GM23338 (cell line): Measurements from ENCODE around the gene AGRN. TPM values are rescaled to one million over a fixed set of nuclear protein-coding genes. Genes with fewer than 3 reads are reported as not detected.
"Not testable (repeated sequence)": the region's sequence is repeated elsewhere in the genome, so short reads cannot be mapped to it uniquely, and the experiment has no call there.

ENCODE experiments used
- ATAC-seq: fragments of 200-7000 bp; cut with Tn5 transposase; 3 replicates; pipeline ENCODE4 v1.9.1; 2020
- DNase-seq: peaks from one replicate; pipeline ENCODE4 v3.0.0-alpha.2; 2015; ENCODE audit warnings: low spot score
- H2AFZ ChIP-seq: fragments of 200-600 bp; sonication (generic); 2 replicates; pipeline ENCODE4 v1.8.0; 2016; ENCODE audit warnings: antibody characterized with exemption, mild to moderate bottlenecking, moderate library complexity
- H3F3A ChIP-seq: fragments of 200-600 bp; sonication (generic); replicated peaks from 2 replicates; pipeline ENCODE4 v1.8.0; 2017; ENCODE audit warnings: antibody characterized with exemption, mixed run types, low read depth
- H3K27ac ChIP-seq: fragments of 200-600 bp; sonication (generic); 2 replicates; pipeline ENCODE4 v1.6.1; 2016; ENCODE audit warnings: low read depth
- H3K27me3 ChIP-seq: fragments of 200-600 bp; sonication (generic); 2 replicates; pipeline ENCODE4 v1.8.0; 2016; ENCODE audit warnings: mild to moderate bottlenecking, mixed run types, moderate library complexity; ENCODE audit not compliant: insufficient read depth
- H3K36me3 ChIP-seq: fragments of 200-600 bp; sonication (generic); 2 replicates; pipeline ENCODE4 v1.8.0; 2016; ENCODE audit warnings: mild to moderate bottlenecking; ENCODE audit not compliant: insufficient read depth
- H3K4me1 ChIP-seq: fragments of 200-600 bp; sonication (generic); 2 replicates; pipeline ENCODE4 v1.8.0; 2016; ENCODE audit warnings: mild to moderate bottlenecking, moderate library complexity; ENCODE audit not compliant: insufficient read depth
- H3K4me2 ChIP-seq: fragments of 200-600 bp; sonication (generic); 2 replicates; pipeline ENCODE4 v1.7.1; 2017; ENCODE audit warnings: mixed run types
- H3K4me3 ChIP-seq: fragments of 200-600 bp; sonication (generic); 2 replicates; pipeline ENCODE4 v1.6.1; 2016; ENCODE audit warnings: mixed run types
- H3K79me2 ChIP-seq: fragments of 200-600 bp; sonication (generic); replicated peaks from 2 replicates; pipeline ENCODE4 v1.8.0; 2017; ENCODE audit warnings: mild to moderate bottlenecking; ENCODE audit not compliant: insufficient read depth
- H3K9me2 ChIP-seq: fragments of 200-600 bp; sonication (generic); 2 replicates; pipeline ENCODE4 v1.8.0; 2017; ENCODE audit not compliant: insufficient read depth
- H4K20me1 ChIP-seq: fragments of 200-600 bp; sonication (generic); replicated peaks from 2 replicates; pipeline ENCODE4 v1.8.0; 2017; ENCODE audit warnings: mild to moderate bottlenecking; ENCODE audit not compliant: insufficient read depth
- H3K27ac Mint-ChIP-seq: 2 replicates; pipeline ENCODE4 v1.8.0; 2020; ENCODE audit warnings: inconsistent platforms, mild to moderate bottlenecking, moderate library complexity, mixed read lengths
- H3K27me3 Mint-ChIP-seq: 3 replicates; pipeline ENCODE4 v1.8.0; 2022; ENCODE audit warnings: low read depth, mild to moderate bottlenecking, moderate library complexity, mixed read lengths, inconsistent platforms; ENCODE audit not compliant: insufficient read depth, poor library complexity
- H3K36me3 Mint-ChIP-seq: 3 replicates; pipeline ENCODE4 v1.8.0; 2021; ENCODE audit warnings: low read depth, mild to moderate bottlenecking, inconsistent platforms, moderate library complexity, mixed read lengths
- H3K4me1 Mint-ChIP-seq: 3 replicates; pipeline ENCODE4 v1.8.0; 2020; ENCODE audit warnings: mild to moderate bottlenecking, inconsistent platforms, mixed read lengths
- H3K4me3 Mint-ChIP-seq: 3 replicates; pipeline ENCODE4 v1.8.0; 2021; ENCODE audit warnings: moderate library complexity, mild to moderate bottlenecking, inconsistent platforms, mixed read lengths
- H3K9me3 Mint-ChIP-seq: 3 replicates; pipeline ENCODE4 v1.8.0; 2020; ENCODE audit warnings: moderate library complexity, mild to moderate bottlenecking, inconsistent platforms, mixed read lengths
- POLR2AphosphoS5 ChIP-seq: IDR thresholded peaks from 2 replicates; pipeline ENCODE4 v1.6.1; 2016; ENCODE audit warnings: antibody characterized with exemption, low read depth
- ZNF331 ChIP-seq: fragments of 250-450 bp; sonication (Bioruptor Pico); IDR thresholded peaks from 2 replicates; pipeline ENCODE4 v1.5.0; 2020; ENCODE audit warnings: low read depth, mild to moderate bottlenecking, moderate library complexity
- polyA plus RNA-seq: library from polyadenylated mRNA; unstranded; fragments of >200 nt; fragmentation: Nextera tagmentation; extraction: Ambion mirVana; gene quantifications from 2 replicates; pipeline ENCODE4 v1.2.1, GENCODE V29; 2016
- small RNA-seq: library from RNA; depleted of rRNA; stranded (forward); fragments of <200 nt; gene quantifications from one replicate; pipeline ENCODE3, GENCODE V24; 2014; ENCODE audit warnings: low replicate concordance
- total RNA-seq: library from RNA; depleted of rRNA; stranded (reverse); fragments of >200 nt; shearing (Covaris generic); gene quantifications from 2 replicates; pipeline ENCODE4 v1.2.3, GENCODE V29; 2014; rRNA removed
- TF ChIP-seq, protein P1 (sequence below), 2 experiments: fragments of 200-600 bp in 1 of 2; sonication (generic) in 1 of 2; conservative IDR thresholded peaks; 2 replicates each; pipeline versions ENCODE4 v1.5.1 to v1.6.1; 2016 to 2017; ENCODE audit warnings: antibody characterized with exemption in 2 of 2, low read depth in 2 of 2, mild to moderate bottlenecking in 2 of 2, moderate library complexity in 1 of 2

AGRN gene
- total and polyA plus RNA-seq, 2 experiments from 2014 or later: 12.3 to 185 TPM

DNA sequence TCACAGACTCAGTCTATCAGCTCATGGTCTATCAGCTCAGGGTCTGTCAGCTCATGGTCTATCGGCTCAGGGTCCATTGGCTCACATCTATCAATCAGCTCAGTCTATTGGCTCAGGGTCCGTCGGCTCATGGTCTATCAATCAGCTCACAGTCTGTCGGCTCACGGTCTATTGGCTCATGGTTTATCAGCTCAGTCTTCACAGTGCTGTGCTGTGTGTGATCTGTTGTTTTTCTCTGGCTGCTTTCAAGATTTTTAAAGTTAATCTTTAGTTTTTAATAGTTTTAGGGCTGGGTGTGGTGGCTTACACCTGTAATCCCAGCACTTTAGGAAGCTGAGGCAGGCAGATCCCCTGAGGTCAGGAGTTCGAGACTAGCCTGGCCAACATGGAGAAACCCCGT lies 81.6 kb downstream of the AGRN start (continued):
- TF ChIP-seq, protein P1, sequence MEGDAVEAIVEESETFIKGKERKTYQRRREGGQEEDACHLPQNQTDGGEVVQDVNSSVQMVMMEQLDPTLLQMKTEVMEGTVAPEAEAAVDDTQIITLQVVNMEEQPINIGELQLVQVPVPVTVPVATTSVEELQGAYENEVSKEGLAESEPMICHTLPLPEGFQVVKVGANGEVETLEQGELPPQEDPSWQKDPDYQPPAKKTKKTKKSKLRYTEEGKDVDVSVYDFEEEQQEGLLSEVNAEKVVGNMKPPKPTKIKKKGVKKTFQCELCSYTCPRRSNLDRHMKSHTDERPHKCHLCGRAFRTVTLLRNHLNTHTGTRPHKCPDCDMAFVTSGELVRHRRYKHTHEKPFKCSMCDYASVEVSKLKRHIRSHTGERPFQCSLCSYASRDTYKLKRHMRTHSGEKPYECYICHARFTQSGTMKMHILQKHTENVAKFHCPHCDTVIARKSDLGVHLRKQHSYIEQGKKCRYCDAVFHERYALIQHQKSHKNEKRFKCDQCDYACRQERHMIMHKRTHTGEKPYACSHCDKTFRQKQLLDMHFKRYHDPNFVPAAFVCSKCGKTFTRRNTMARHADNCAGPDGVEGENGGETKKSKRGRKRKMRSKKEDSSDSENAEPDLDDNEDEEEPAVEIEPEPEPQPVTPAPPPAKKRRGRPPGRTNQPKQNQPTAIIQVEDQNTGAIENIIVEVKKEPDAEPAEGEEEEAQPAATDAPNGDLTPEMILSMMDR (conservative IDR thresholded peaks at IDR 0.05; ENCODE audit: low read depth in 2 of 2): no peak
- TF ChIP-seq POLR2AphosphoS5 (no peak), ZNF331 (CRISPR knock-in tag) (no peak)

DNA sequence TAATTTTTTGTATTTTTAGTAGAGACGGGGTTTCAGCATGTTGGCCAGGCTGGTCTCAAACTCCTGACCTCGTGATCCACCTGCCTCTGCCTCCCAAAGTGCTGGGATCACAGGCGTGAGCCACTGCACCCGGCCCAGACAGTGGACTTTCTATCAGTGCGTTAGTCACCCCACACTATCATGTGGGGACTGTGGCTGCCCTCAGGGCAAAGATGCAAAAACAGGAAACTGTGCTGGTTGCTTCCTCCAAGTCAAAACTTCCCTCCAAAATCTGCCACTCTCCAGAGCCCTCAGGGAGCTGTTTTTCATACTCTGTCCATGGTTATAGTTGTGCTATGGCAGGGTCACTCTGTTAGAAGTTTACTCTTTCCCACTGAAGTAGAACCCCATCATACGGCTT lies 84.2 kb downstream of the AGRN start:
- Mint-ChIP-seq H3K36me3 (peaks cover 53% of the 10 kb centered on the region), H3K9me3 (peaks cover 50% of the 10 kb centered on the region)
- not testable (repeated sequence) for H3K36me3 ChIP-seq, H3K4me2 ChIP-seq, H3K79me2 ChIP-seq, H3K4me1 ChIP-seq, ATAC-seq, H3F3A ChIP-seq, H3K27me3 Mint-ChIP-seq, H3K27ac Mint-ChIP-seq, H3K4me3 ChIP-seq, DNase-seq, H3K9me2 ChIP-seq, H4K20me1 ChIP-seq, H3K4me1 Mint-ChIP-seq, H3K27ac ChIP-seq, H3K27me3 ChIP-seq, H2AFZ ChIP-seq, H3K4me3 Mint-ChIP-seq

Small RNA genes within 50 kb of the gene (small RNA-seq; reads per million reads assigned to genes)
- gene AL645608.3: not detected

Other genes with a start within 250 kb of the AGRN start
- gene SAMD11, start 96.2 kb upstream of the AGRN start, total RNA-seq: 0.14 and 0.19 TPM in 2 replicates
- 0.40 and 0.47 TPM in 2 replicates for gene SAMD11, start 96.2 kb upstream of the AGRN start, polyA plus RNA-seq
- gene NOC2L, start 60.9 kb upstream of the AGRN start, total RNA-seq: 123 and 125 TPM in 2 replicates
- gene NOC2L, start 60.9 kb upstream of the AGRN start, polyA plus RNA-seq: 79.3 and 89.0 TPM in 2 replicates
- 27.8 and 37.1 TPM in 2 replicates for gene KLHL17, start 59.5 kb upstream of the AGRN start, total RNA-seq
- gene KLHL17, start 59.5 kb upstream of the AGRN start, polyA plus RNA-seq: 16.5 and 17.8 TPM in 2 replicates
- gene PLEKHN1, start 53.6 kb upstream of the AGRN start, total RNA-seq: 2.2 and 3.3 TPM in 2 replicates
- gene PLEKHN1, start 53.6 kb upstream of the AGRN start, polyA plus RNA-seq: 0.94 and 1.4 TPM in 2 replicates
- gene PERM1, start 38.0 kb upstream of the AGRN start, total RNA-seq: not detected in 2 replicates
- gene PERM1, start 38.0 kb upstream of the AGRN start, polyA plus RNA-seq: 0.66 and 1.1 TPM in 2 replicates
- gene HES4, start 20.0 kb upstream of the AGRN start, total RNA-seq: 2.3 and 4.8 TPM in 2 replicates
- gene HES4, start 20.0 kb upstream of the AGRN start, polyA plus RNA-seq: 6.7 and 7.9 TPM in 2 replicates
- 52.9 and 65.3 TPM in 2 replicates for gene ISG15, start 6.6 kb upstream of the AGRN start, total RNA-seq
- 101 and 113 TPM in 2 replicates for gene ISG15, start 6.6 kb upstream of the AGRN start, polyA plus RNA-seq
- gene RNF223, start 54.2 kb downstream of the AGRN start, total RNA-seq: not detected in 2 replicates
- not detected in 2 replicates for gene RNF223, start 54.2 kb downstream of the AGRN start, polyA plus RNA-seq
- 21.3 and 21.5 TPM in 2 replicates for gene C1orf159, start 96.0 kb downstream of the AGRN start, total RNA-seq
- gene C1orf159, start 96.0 kb downstream of the AGRN start, polyA plus RNA-seq: 9.6 and 9.9 TPM in 2 replicates
- 0.45 TPM in 1 of 2 replicates, not detected in the other for gene TTLL10, start 153.8 kb downstream of the AGRN start, total RNA-seq
- not detected in 2 replicates for gene TTLL10, start 153.8 kb downstream of the AGRN start, polyA plus RNA-seq
- gene TNFRSF18, start 186.5 kb downstream of the AGRN start, total RNA-seq: 0.58 and 1.5 TPM in 2 replicates
- 0.56 and 1.1 TPM in 2 replicates for gene TNFRSF18, start 186.5 kb downstream of the AGRN start, polyA plus RNA-seq
- gene TNFRSF4, start 194.0 kb downstream of the AGRN start, total RNA-seq: not detected in 2 replicates
- gene TNFRSF4, start 194.0 kb downstream of the AGRN start, polyA plus RNA-seq: not detected in 2 replicates
- 51.6 and 62.6 TPM in 2 replicates for gene SDF4, start 211.9 kb downstream of the AGRN start, total RNA-seq
- gene SDF4, start 211.9 kb downstream of the AGRN start, polyA plus RNA-seq: 45.0 and 49.2 TPM in 2 replicates
- gene B3GALT6, start 212.1 kb downstream of the AGRN start, total RNA-seq: 26.5 and 33.5 TPM in 2 replicates
- 5.5 and 9.3 TPM in 2 replicates for gene B3GALT6, start 212.1 kb downstream of the AGRN start, polyA plus RNA-seq
- gene C1QTNF12, start 226.6 kb downstream of the AGRN start, total RNA-seq: 3.0 and 4.1 TPM in 2 replicates
- 4.1 and 4.2 TPM in 2 replicates for gene C1QTNF12, start 226.6 kb downstream of the AGRN start, polyA plus RNA-seq